IMR-90 (cell line): ENCODE results near the gene SSBP3. TPM values are rescaled to one million over a fixed set of nuclear protein-coding genes. Genes with fewer than 3 reads are reported as not detected.

Source experiments
- ATAC-seq: fragments of 200-7000 bp; cut with Tn5 transposase; 2 replicates; pipeline ENCODE4 v1.9.1; 2020; ENCODE audit warnings: low read depth, mild to moderate bottlenecking, moderate library complexity
- BruUV-seq: library from RNA; stranded (reverse); fragments of 400-500 nt; replicated peaks from 2 replicates; lab custom pipeline; 2021; lab: Mats Ljungman, UMichigan
- CTCF ChIA-PET: fragments of 300-600 bp; formaldehyde crosslinking; extraction: SDS; loops from one replicate; lab custom pipeline; 2021; ENCODE audit warnings: antibody characterized with exemption; lab: Yijun Ruan, JAX
- POLR2A ChIA-PET: fragments of 300-600 bp; sonication (Branson Sonifier 250); formaldehyde crosslinking; loops from one replicate; lab custom pipeline; 2022; ENCODE audit warnings: antibody characterized with exemption; ENCODE audit not compliant: unreplicated experiment; lab: Charles Lee
- DNase-seq: peaks from one replicate; pipeline ENCODE4 v3.0.0; 2013
- H2AFZ ChIP-seq: replicated peaks from 2 replicates; pipeline ENCODE3; 2013; ENCODE audit warnings: low read length, mild to moderate bottlenecking; ENCODE audit not compliant: poor library complexity
- H2AK5ac ChIP-seq: 2 replicates; pipeline ENCODE4 v1.6.1; 2013; ENCODE audit warnings: low read depth, low read length, inconsistent platforms
- H2AK9ac ChIP-seq: replicated peaks from 2 replicates; pipeline ENCODE3; 2013; ENCODE audit warnings: mild to moderate bottlenecking, low read depth, low read length, moderate library complexity; ENCODE audit not compliant: poor library complexity
- H2BK120ac ChIP-seq: 2 replicates; pipeline ENCODE4 v1.6.1; 2013; ENCODE audit warnings: low read depth, low read length, inconsistent platforms
- H2BK15ac ChIP-seq: 3 replicates; pipeline ENCODE4 v1.6.1; 2013; ENCODE audit warnings: low read depth, low read length, inconsistent platforms
- H2BK20ac ChIP-seq: 2 replicates; pipeline ENCODE4 v1.6.1; 2013; ENCODE audit warnings: low read depth, mild to moderate bottlenecking, inconsistent platforms, low read length, moderate library complexity
- H2BK5ac ChIP-seq: 2 replicates; pipeline ENCODE4 v1.6.1; 2013; ENCODE audit warnings: mild to moderate bottlenecking, low read depth, low read length, inconsistent platforms; ENCODE audit not compliant: poor library complexity, severe bottlenecking
- H3K14ac ChIP-seq: replicated peaks from 2 replicates; pipeline ENCODE4 v1.6.1; 2013; ENCODE audit warnings: low read depth, low read length, inconsistent platforms
- H3K18ac ChIP-seq: 2 replicates; pipeline ENCODE4 v1.6.1; 2013; ENCODE audit warnings: low read depth, low read length, control low read depth
- H3K23ac ChIP-seq: 2 replicates; pipeline ENCODE4 v1.6.1; 2013; ENCODE audit warnings: low read depth, low read length, inconsistent platforms
- H3K27ac ChIP-seq: 2 replicates; pipeline ENCODE4 v1.5.1; 2013; ENCODE audit warnings: mild to moderate bottlenecking, control low read depth, low read length; ENCODE audit not compliant: insufficient read depth
- H3K27me3 ChIP-seq: 2 replicates; pipeline ENCODE4 v1.6.1; 2013; ENCODE audit warnings: low read length; ENCODE audit not compliant: control insufficient read depth, insufficient read depth
- H3K36me3 ChIP-seq: 2 replicates; pipeline ENCODE4 v1.6.1; 2013; ENCODE audit warnings: low read length, mixed read lengths; ENCODE audit not compliant: control insufficient read depth, insufficient read depth
- H3K4ac ChIP-seq: 2 replicates; pipeline ENCODE4 v1.6.1; 2013; ENCODE audit warnings: low read depth, low read length, inconsistent platforms
- H3K4me1 ChIP-seq: 2 replicates; pipeline ENCODE4 v1.6.1; 2013; ENCODE audit warnings: low read length, mixed read lengths; ENCODE audit not compliant: control insufficient read depth, insufficient read depth
- H3K4me2 ChIP-seq: 2 replicates; pipeline ENCODE4 v1.6.1; 2013; ENCODE audit warnings: low read depth, mild to moderate bottlenecking, control low read depth, low read length, moderate library complexity
- H3K4me3 ChIP-seq: 2 replicates; pipeline ENCODE4 v1.5.1; 2013; ENCODE audit warnings: low read depth, mild to moderate bottlenecking, control low read depth, low read length, moderate library complexity; ENCODE audit not compliant: insufficient read depth
- H3K56ac ChIP-seq: 2 replicates; pipeline ENCODE4 v1.6.1; 2013; ENCODE audit warnings: low read length, inconsistent platforms; ENCODE audit not compliant: insufficient read depth; ENCODE audit errors: extremely low read depth
- H3K79me1 ChIP-seq, 2 experiments: 2 replicates each; pipeline ENCODE4 v1.6.1; 2013; ENCODE audit warnings: low read length in 2 of 2, inconsistent platforms in 1 of 2, low read depth in 1 of 2
- H3K9ac ChIP-seq: 2 replicates; pipeline ENCODE4 v1.6.1; 2013; ENCODE audit warnings: low read depth, low read length, control low read depth
- H3K9me1 ChIP-seq: 2 replicates; pipeline ENCODE4 v1.6.1; 2013; ENCODE audit warnings: low read length, inconsistent platforms; ENCODE audit not compliant: insufficient read depth
- H3K9me3 ChIP-seq: 2 replicates; pipeline ENCODE4 v1.6.1; 2013; ENCODE audit warnings: low read length; ENCODE audit not compliant: control insufficient read depth, insufficient read depth
- H4K20me1 ChIP-seq: 2 replicates; pipeline ENCODE4 v1.6.1; 2013; ENCODE audit warnings: low read length, inconsistent platforms; ENCODE audit not compliant: insufficient read depth
- H4K5ac ChIP-seq: 2 replicates; pipeline ENCODE4 v1.6.1; 2013; ENCODE audit warnings: mild to moderate bottlenecking, low read depth, low read length, control low read depth
- H4K8ac ChIP-seq, 2 experiments: 2 replicates each; pipeline ENCODE4 v1.6.1; 2013; ENCODE audit warnings: low read depth in 2 of 2, low read length in 2 of 2, control low read depth in 1 of 2, inconsistent platforms in 1 of 2
- H4K91ac ChIP-seq: 2 replicates; pipeline ENCODE4 v1.6.1; 2013; ENCODE audit warnings: low read depth, low read length, inconsistent platforms; ENCODE audit not compliant: insufficient read depth
- BHLHE40 ChIP-seq: fragments of 150-350 bp; IDR thresholded peaks from 2 replicates; pipeline ENCODE4 v1.6.1; 2016; ENCODE audit warnings: mild to moderate bottlenecking, low read depth, low read length
- CEBPB ChIP-seq: IDR thresholded peaks from 2 replicates; pipeline ENCODE4 v1.6.1; 2012; ENCODE audit warnings: low read depth, low read length, improper control_type of control experiment
- CHD1 ChIP-seq: IDR thresholded peaks from 2 replicates; pipeline ENCODE4 v1.6.1; 2012; ENCODE audit warnings: low read depth, low read length, improper control_type of control experiment
- CTCF ChIP-seq: conservative IDR thresholded peaks from 2 replicates; pipeline ENCODE4 v1.5.1; 2012; ENCODE audit warnings: mild to moderate bottlenecking, low read depth, low read length, improper control_type of control experiment
- FOS ChIP-seq: fragments of 150-350 bp; IDR thresholded peaks from 2 replicates; pipeline ENCODE4 v1.6.1; 2016; ENCODE audit warnings: low read depth, low read length
- MAFK ChIP-seq: IDR thresholded peaks from 2 replicates; pipeline ENCODE4 v1.6.1; 2012; ENCODE audit warnings: low read depth, low read length, improper control_type of control experiment
- MAZ ChIP-seq: IDR thresholded peaks from 2 replicates; pipeline ENCODE4 v1.6.1; 2012; ENCODE audit warnings: low read depth, mild to moderate bottlenecking, low read length, improper control_type of control experiment, moderate library complexity, borderline replicate concordance
- MXI1 ChIP-seq: IDR thresholded peaks from 2 replicates; pipeline ENCODE4 v1.6.1; 2012; ENCODE audit warnings: low read depth, mild to moderate bottlenecking, low read length, moderate library complexity, borderline replicate concordance
- NFE2L2 ChIP-seq: fragments of 150-350 bp; IDR thresholded peaks from 2 replicates; pipeline ENCODE4 v1.6.1; 2016; ENCODE audit warnings: low read depth, mild to moderate bottlenecking, low read length
- POLR2A ChIP-seq: IDR thresholded peaks from 2 replicates; pipeline ENCODE4 v1.6.1; 2012; ENCODE audit warnings: mild to moderate bottlenecking, low read depth, low read length
- RAD21 ChIP-seq: IDR thresholded peaks from 2 replicates; pipeline ENCODE4 v1.6.1; 2012; ENCODE audit warnings: low read length, improper control_type of control experiment
- RCOR1 ChIP-seq: IDR thresholded peaks from 2 replicates; pipeline ENCODE4 v1.6.1; 2012; ENCODE audit warnings: mild to moderate bottlenecking, low read length, improper control_type of control experiment; ENCODE audit not compliant: insufficient replicate concordance
- RFX5 ChIP-seq: IDR thresholded peaks from 2 replicates; pipeline ENCODE4 v1.8.0; 2012; ENCODE audit warnings: low read depth, mild to moderate bottlenecking, low read length, moderate library complexity
- SMC3 ChIP-seq: fragments of 150-350 bp; IDR thresholded peaks from 2 replicates; pipeline ENCODE4 v1.6.1; 2016; ENCODE audit warnings: low read depth, mild to moderate bottlenecking, antibody characterized with exemption, low read length, moderate library complexity
- WGBS, 2 experiments: methylation state at CpG; one replicate each; pipeline versions ENCODE4 v1.1.5 to v1.1.7; 2013; ENCODE audit warnings: missing lambda C conversion rate in 2 of 2; ENCODE audit not compliant: insufficient read length in 1 of 2; ENCODE audit errors: extremely low coverage in 2 of 2; 5-methylcytosine and 5-hydroxymethylcytosine counted together
- dilution Hi-C: fragments of 300-500 bp; cut with HindIII; formaldehyde crosslinking; loops from one replicate; pipeline ENCODE4 v1.14.3; 2018; ENCODE audit warnings: low sequenced_read_pairs; ENCODE audit not compliant: unreplicated experiment
- in situ Hi-C: fragments of 300-500 bp; cut with MboI; formaldehyde crosslinking; loops from 3 replicates; pipeline ENCODE4 v1.14.3; 2019; ENCODE audit warnings: low sequenced_read_pairs, inconsistent platforms, mixed read lengths
- intact Hi-C: fragments of 100-400 bp; cut with micrococcal nuclease; formaldehyde crosslinking; loops from 2 replicates; pipeline ENCODE4 v1.10.0; 2022
- polyA plus RNA-seq, 3 experiments: library from polyadenylated mRNA; depleted of rRNA; stranded (reverse); fragments of >200 nt; gene quantifications; 2 replicates each; pipeline ENCODE4 v1.2.3, GENCODE V29; 2012; ENCODE audit warnings: low replicate concordance in 1 of 3
- total RNA-seq: library from RNA; depleted of rRNA; stranded (reverse); fragments of >200 nt; gene quantifications from 2 replicates; pipeline ENCODE4 v1.2.3, GENCODE V29; 2012
- TF ChIP-seq, protein P1 (sequence below): fragments of 150-350 bp; IDR thresholded peaks from 2 replicates; pipeline ENCODE4 v1.6.1; 2016; ENCODE audit warnings: low read depth, mild to moderate bottlenecking, low read length, moderate library complexity, borderline replicate concordance
- TF ChIP-seq, protein P2 (sequence below): fragments of 150-350 bp; IDR thresholded peaks from 2 replicates; pipeline ENCODE4 v1.6.1; 2017; ENCODE audit warnings: mild to moderate bottlenecking, antibody characterized with exemption, low read length, low read depth

SSBP3 gene
- total and polyA plus RNA-seq, 2 of the 4 experiments (the other 2 are of a cell fraction): 10.9 to 39.6 TPM

GRCh38 chr1:54299037-54299436 is 107.2 kb downstream of the SSBP3 start:
- H3K27me3 ChIP-seq: no peaks in the 10 kb centered on the region
- peaks cover 34% of the 10 kb centered on the region for H3K4me1 ChIP-seq
- BruUV-seq: no TSS peak
- H3K27ac ChIP-seq: no peak overlapping the region
- H4K91ac ChIP-seq: no peak overlapping the region
- no peak for DNase-seq
- dilution Hi-C loops: no loop called here
- H2BK120ac ChIP-seq: no peak overlapping the region
- ChIA-PET POLR2A (no interaction called here), CTCF (no interaction called here)
- H4K8ac ChIP-seq: no peak overlapping the region
- intact Hi-C loops: no loop called here
- no peak overlapping the region for H2BK5ac ChIP-seq
- H4K20me1 ChIP-seq: peaks cover 45% of the 10 kb centered on the region
- in situ Hi-C loops: no loop called here
- no peak overlapping the region for H3K56ac ChIP-seq
- H3K9me1 ChIP-seq: peaks cover 42% of the 10 kb centered on the region
- no peak overlapping the region for H3K23ac ChIP-seq
- H3K4me3 ChIP-seq: no peak overlapping the region
- ATAC-seq: no peak
- no peak overlapping the region for H2AK5ac ChIP-seq
- no peak overlapping the region for H2BK20ac ChIP-seq
- H3K4me2 ChIP-seq: no peak overlapping the region
- H3K9me3 ChIP-seq: no peaks in the 10 kb centered on the region
- H2AK9ac ChIP-seq: peak overlapping the region; percentile 57
- H3K4ac ChIP-seq: no peak overlapping the region
- H3K36me3 ChIP-seq: no peaks in the 10 kb centered on the region
- H3K9ac ChIP-seq: no peak overlapping the region
- H2AFZ ChIP-seq: no peak overlapping the region
- no peak overlapping the region for H3K14ac ChIP-seq
- TF ChIP-seq MXI1 (no peak), FOS (no peak), RAD21 (no peak), MAFK (no peak), SMC3 (no peak), MAZ (no peak), RCOR1 (no peak), BHLHE40 (no peak), NFE2L2 (no peak), POLR2A (no peak), RFX5 (no peak), CHD1 (no peak), CEBPB (no peak), CTCF (no peak)
- TF ChIP-seq, protein P1, sequence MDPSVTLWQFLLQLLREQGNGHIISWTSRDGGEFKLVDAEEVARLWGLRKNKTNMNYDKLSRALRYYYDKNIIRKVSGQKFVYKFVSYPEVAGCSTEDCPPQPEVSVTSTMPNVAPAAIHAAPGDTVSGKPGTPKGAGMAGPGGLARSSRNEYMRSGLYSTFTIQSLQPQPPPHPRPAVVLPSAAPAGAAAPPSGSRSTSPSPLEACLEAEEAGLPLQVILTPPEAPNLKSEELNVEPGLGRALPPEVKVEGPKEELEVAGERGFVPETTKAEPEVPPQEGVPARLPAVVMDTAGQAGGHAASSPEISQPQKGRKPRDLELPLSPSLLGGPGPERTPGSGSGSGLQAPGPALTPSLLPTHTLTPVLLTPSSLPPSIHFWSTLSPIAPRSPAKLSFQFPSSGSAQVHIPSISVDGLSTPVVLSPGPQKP: no peak
- TF ChIP-seq, protein P2, sequence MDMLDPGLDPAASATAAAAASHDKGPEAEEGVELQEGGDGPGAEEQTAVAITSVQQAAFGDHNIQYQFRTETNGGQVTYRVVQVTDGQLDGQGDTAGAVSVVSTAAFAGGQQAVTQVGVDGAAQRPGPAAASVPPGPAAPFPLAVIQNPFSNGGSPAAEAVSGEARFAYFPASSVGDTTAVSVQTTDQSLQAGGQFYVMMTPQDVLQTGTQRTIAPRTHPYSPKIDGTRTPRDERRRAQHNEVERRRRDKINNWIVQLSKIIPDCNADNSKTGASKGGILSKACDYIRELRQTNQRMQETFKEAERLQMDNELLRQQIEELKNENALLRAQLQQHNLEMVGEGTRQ: no peak
- H2BK15ac ChIP-seq: no peak overlapping the region
- no peak overlapping the region for H4K5ac ChIP-seq
- WGBS, 2 experiments: no CpG with 5 or more reads among the region's 7 CpGs
- no peak overlapping the region for H3K18ac ChIP-seq
- peaks cover 49 to 96% of the 10 kb centered on the region in 2 experiments for H3K79me1 ChIP-seq
